Fibroblast of skin of left quadriceps (primary cell): ENCODE data around the gene TACC3.
"Not testable (repeated sequence)": the region's sequence is repeated elsewhere in the genome, so short reads cannot be mapped to it uniquely, and the experiment has no call there.

Source experiments
- DNase-seq, 2 experiments: peaks; one replicate each; pipeline ENCODE4 v3.0.0-alpha.2; 2013; ENCODE audit warnings: low read depth in 2 of 2

The TACC3 gene

GRCh38 chr4:1721003-1721665 lies at the start of gene TACC3, which contains the start of gene TMEM129:
Gene TACC3 (plus strand): TSS chr4:1721521. CDS start chr4:1723422, 1,901 bp downstream.
Gene TMEM129 (minus strand): TSS chr4:1721323. CDS start chr4:1720837, 486 bp downstream.
- DNase-seq, result peak; percentile 79 to 83

GRCh38 chr4:1673671-1674070 lies 47.6 kb upstream of the TACC3 start:
- DNase-seq, result no peak

- no peak for DNase-seq
These were observed 46.6 kb upstream of the TACC3 start for GRCh38 chr4:1674682-1675081.

- DNase-seq, result no peak
These were observed 46.1 kb upstream of the TACC3 start for GRCh38 chr4:1675136-1675801.

GRCh38 chr4:1675802-1676137 lies 45.6 kb upstream of the TACC3 start:
- DNase-seq, result no peak

GRCh38 chr4:1676605-1677525 lies 44.5 kb upstream of the TACC3 start:
- no peak for DNase-seq

GRCh38 chr4:1678244-1678643 lies 43.1 kb upstream of the TACC3 start:
- no peak for DNase-seq

GRCh38 chr4:1682860-1683259 lies 38.5 kb upstream of the TACC3 start:
- DNase-seq, result no peak

GRCh38 chr4:1683261-1683735 lies 38.0 kb upstream of the TACC3 start:
- peak; percentile 67 to 72 for DNase-seq

GRCh38 chr4:1683736-1684505 lies 37.4 kb upstream of the TACC3 start, which contains the start of gene FAM53A:
Gene FAM53A (minus strand): TSS chr4:1684313. CDS start chr4:1668741, 15,572 bp downstream.
- peak; percentile 72 to 74 for DNase-seq

- no peak for DNase-seq
These were observed 36.7 kb upstream of the TACC3 start for GRCh38 chr4:1684506-1685234.

- DNase-seq, result no peak
These were observed 35.8 kb upstream of the TACC3 start for GRCh38 chr4:1685235-1686150.

GRCh38 chr4:1686440-1687036 lies 34.8 kb upstream of the TACC3 start:
- DNase-seq, result no peak

- no peak for DNase-seq
These were observed 30.6 kb upstream of the TACC3 start for GRCh38 chr4:1690698-1691097.

- no peak for DNase-seq
These were observed 29.5 kb upstream of the TACC3 start for GRCh38 chr4:1691737-1692373.

GRCh38 chr4:1693131-1693896 lies 28.0 kb upstream of the TACC3 start:
- peak; percentile 32 to 41 for DNase-seq

- DNase-seq, result no peak
These were observed 25.4 kb upstream of the TACC3 start for GRCh38 chr4:1695913-1696312.

GRCh38 chr4:1701671-1702070 lies 19.6 kb upstream of the TACC3 start:
- DNase-seq, result not testable (repeated sequence)
